Omental fat pad (tissue), 4 donors: ENCODE results near the gene HPS5. TPM values are rescaled to one million over a fixed set of nuclear protein-coding genes. Genes with fewer than 3 reads are reported as not detected.

Source experiments
- ATAC-seq: fragments of 150-250 bp; one replicate; pipeline ENCODE4 v1.9.1; 2016; ENCODE audit warnings: mild to moderate bottlenecking, moderate library complexity; ENCODE audit not compliant: low FRiP score
- DNase-seq: peaks from one replicate; pipeline ENCODE4 v3.0.0-alpha.2; 2019; ENCODE audit warnings: low spot score
- CTCF ChIP-seq, 3 donors: fragments of 450-650 bp; IDR thresholded peaks; one replicate each; pipeline ENCODE4 v1.5.1; 2016 to 2017; ENCODE audit warnings: antibody characterized with exemption in 3 of 3, mild to moderate bottlenecking in 3 of 3, moderate library complexity in 2 of 3
- total RNA-seq, 4 donors: library from RNA; depleted of rRNA; stranded (reverse); fragments of >200 nt; gene quantifications; one replicate each; pipeline ENCODE4 v1.1.0, GENCODE V29; 2016

The HPS5 gene
- total RNA-seq, 4 donors from 2014 or later, result 23.0 to 66.0 (median 24.1) TPM

GRCh38 chr11:18364495-18365073 lies 42.6 kb upstream of the HPS5 start:
- no peak for TF ChIP-seq CTCF (IDR thresholded peaks at IDR 0.05)
- DNase-seq (no peak), ATAC-seq (no peak)

- TF ChIP-seq CTCF (IDR thresholded peaks at IDR 0.05), result no peak
- ATAC-seq, result no peak
- no peak for DNase-seq
Measured at GRCh38 chr11:18361154-18361553, 39.2 kb upstream of the HPS5 start.

GRCh38 chr11:18358646-18359045 lies 36.7 kb upstream of the HPS5 start:
- no peak for TF ChIP-seq CTCF (IDR thresholded peaks at IDR 0.05)
- ATAC-seq, result no peak
- no peak for DNase-seq

GRCh38 chr11:18352581-18352980 lies 30.6 kb upstream of the HPS5 start:
- TF ChIP-seq CTCF (IDR thresholded peaks at IDR 0.05), result no peak
- ATAC-seq (no peak), DNase-seq (no peak)

- TF ChIP-seq CTCF (IDR thresholded peaks at IDR 0.05), result no peak
- ATAC-seq (no peak), DNase-seq (no peak)
Measured at GRCh38 chr11:18347471-18348125, 25.7 kb upstream of the HPS5 start.

GRCh38 chr11:18332891-18333290 lies 11.0 kb upstream of the HPS5 start:
- ATAC-seq, result no peak
- no peak for TF ChIP-seq CTCF (IDR thresholded peaks at IDR 0.05)
- DNase-seq, result no peak

- ATAC-seq (no peak), DNase-seq (no peak)
- TF ChIP-seq CTCF (IDR thresholded peaks at IDR 0.05), result no peak
Measured at GRCh38 chr11:18332302-18332701, 10.4 kb upstream of the HPS5 start.
